Mesenchymal stem cell (in vitro differentiated cells and primary cell): ENCODE data around the gene AUTS2.

Source experiments
- DNase-seq: peaks from one replicate; pipeline ENCODE4 v3.0.0-alpha.2; 2013
- H2AFZ ChIP-seq: one replicate; pipeline ENCODE4 v1.6.1; 2013; ENCODE audit warnings: low read depth, mild to moderate bottlenecking, control low read depth, inconsistent platforms, low read length, moderate library complexity
- H2AK5ac ChIP-seq: 2 replicates; pipeline ENCODE4 v1.6.1; 2013; ENCODE audit warnings: low read length, moderate library complexity, mild to moderate bottlenecking, inconsistent platforms; ENCODE audit not compliant: severe bottlenecking
- H2BK120ac ChIP-seq: one replicate; pipeline ENCODE4 v1.6.1; 2013; ENCODE audit warnings: low read depth, mild to moderate bottlenecking, inconsistent platforms, low read length, moderate library complexity
- H2BK12ac ChIP-seq, 2 experiments: one replicate each; pipeline ENCODE4 v1.6.1; 2013; ENCODE audit warnings: inconsistent platforms in 2 of 2, low read length in 2 of 2, mild to moderate bottlenecking in 2 of 2, moderate library complexity in 2 of 2, control low read depth in 1 of 2
- H2BK15ac ChIP-seq: one replicate; pipeline ENCODE4 v1.6.1; 2013; ENCODE audit warnings: mild to moderate bottlenecking, low read depth, inconsistent platforms; ENCODE audit not compliant: poor library complexity, severe bottlenecking
- H2BK5ac ChIP-seq: 2 replicates; pipeline ENCODE4 v1.6.1; 2013; ENCODE audit warnings: low read depth, mild to moderate bottlenecking, low read length, control low read depth, inconsistent platforms; ENCODE audit not compliant: poor library complexity, severe bottlenecking
- H3K14ac ChIP-seq, 2 experiments: one replicate each; pipeline ENCODE4 v1.6.1; 2013; ENCODE audit warnings: inconsistent platforms in 2 of 2, low read length in 2 of 2, control low read depth in 1 of 2, mild to moderate bottlenecking in 1 of 2, moderate library complexity in 1 of 2
- H3K18ac ChIP-seq, 2 experiments: one replicate each; pipeline ENCODE4 v1.6.1; 2013; ENCODE audit warnings: inconsistent platforms in 2 of 2, low read length in 2 of 2, control low read depth in 1 of 2, low read depth in 1 of 2, mild to moderate bottlenecking in 1 of 2
- H3K23ac ChIP-seq, 2 experiments: one replicate each; pipeline ENCODE4 v1.6.1; 2013; ENCODE audit warnings: inconsistent platforms in 2 of 2, low read length in 2 of 2, mild to moderate bottlenecking in 2 of 2, moderate library complexity in 2 of 2, control low read depth in 1 of 2
- H3K27ac ChIP-seq: 2 replicates; pipeline ENCODE4 v1.5.1; 2013; ENCODE audit warnings: mild to moderate bottlenecking, moderate library complexity, low read length, control low read depth, inconsistent platforms; ENCODE audit not compliant: poor library complexity, severe bottlenecking
- H3K27me3 ChIP-seq, 2 experiments: 2 replicates each; pipeline versions ENCODE4 v1.6.1 to v1.7.0; 2013; ENCODE audit warnings: low read length in 2 of 2, mild to moderate bottlenecking in 2 of 2, moderate library complexity in 2 of 2, control low read depth in 1 of 2, inconsistent platforms in 1 of 2; ENCODE audit not compliant: control insufficient read depth in 1 of 2, insufficient read depth in 1 of 2
- H3K36me3 ChIP-seq, 2 experiments: 2 replicates each; pipeline versions ENCODE4 v1.6.1 to v1.7.0; 2013; ENCODE audit warnings: low read length in 2 of 2, control low read depth in 1 of 2, inconsistent platforms in 1 of 2, low read depth in 1 of 2, mild to moderate bottlenecking in 1 of 2; ENCODE audit not compliant: insufficient read depth in 2 of 2, control insufficient read depth in 1 of 2
- H3K4ac ChIP-seq, 2 experiments: one replicate each; pipeline ENCODE4 v1.6.1; 2013; ENCODE audit warnings: inconsistent platforms in 2 of 2, low read length in 2 of 2, mild to moderate bottlenecking in 2 of 2, moderate library complexity in 2 of 2, control low read depth in 1 of 2, low read depth in 1 of 2
- H3K4me1 ChIP-seq: 2 replicates; pipeline ENCODE4 v1.6.1; 2013; ENCODE audit warnings: low read depth, low read length, control low read depth; ENCODE audit not compliant: control insufficient read depth, insufficient read depth
- H3K4me2 ChIP-seq: 2 replicates; pipeline ENCODE4 v1.6.1; 2013; ENCODE audit warnings: low read length, mild to moderate bottlenecking, inconsistent platforms; ENCODE audit not compliant: poor library complexity, severe bottlenecking
- H3K4me3 ChIP-seq, 2 experiments: 2 replicates each; pipeline versions ENCODE4 v1.5.1 to v1.7.0; 2013; ENCODE audit warnings: low read length in 2 of 2, mild to moderate bottlenecking in 2 of 2, control low read depth in 1 of 2, low read depth in 1 of 2; ENCODE audit not compliant: insufficient read depth in 1 of 2
- H3K79me1 ChIP-seq: replicated peaks from 2 replicates; pipeline ENCODE4 v1.6.1; 2013; ENCODE audit warnings: mild to moderate bottlenecking, control low read depth, low read length, inconsistent platforms; ENCODE audit not compliant: poor library complexity, severe bottlenecking
- H3K9ac ChIP-seq: 2 replicates; pipeline ENCODE4 v1.7.0; 2013; ENCODE audit warnings: mild to moderate bottlenecking, low read length, moderate library complexity
- H3K9me3 ChIP-seq: 2 replicates; pipeline ENCODE4 v1.7.0; 2013; ENCODE audit warnings: mild to moderate bottlenecking, low read length; ENCODE audit not compliant: control insufficient read depth
- H4K8ac ChIP-seq: one replicate; pipeline ENCODE4 v1.6.1; 2013; ENCODE audit warnings: inconsistent platforms, mild to moderate bottlenecking, low read length, moderate library complexity
- H4K91ac ChIP-seq: one replicate; pipeline ENCODE4 v1.6.1; 2013; ENCODE audit warnings: mild to moderate bottlenecking, low read length, inconsistent platforms
- WGBS: methylation state at CpG from one replicate; pipeline ENCODE4 v1.1.7; 2013; ENCODE audit warnings: mixed read lengths; 5-methylcytosine and 5-hydroxymethylcytosine counted together

AUTS2 gene

DNA sequence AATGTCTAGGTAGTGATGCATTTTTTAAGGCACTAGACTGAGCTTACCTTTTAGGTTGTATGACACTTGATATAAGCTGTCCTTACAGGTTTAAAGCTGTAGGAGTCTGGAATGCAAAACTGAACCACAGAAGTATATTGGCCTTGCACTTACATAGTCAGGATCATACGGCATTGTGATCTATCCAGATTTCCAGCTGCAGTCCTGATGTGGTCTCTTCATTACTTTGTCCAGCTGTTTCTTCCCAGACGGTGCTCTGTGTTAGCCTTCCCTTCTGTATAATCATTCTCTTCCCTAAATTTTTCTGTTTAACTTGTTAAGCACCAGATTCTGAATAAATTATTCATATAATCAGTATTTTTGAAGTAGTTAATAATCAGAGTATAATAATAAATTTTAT is 67.1 kb downstream of the AUTS2 start:
- no peak overlapping the region for H3K27ac ChIP-seq
- no peak overlapping the region for H3K18ac ChIP-seq
- no peak overlapping the region for H3K4me2 ChIP-seq
- no peak overlapping the region for H3K4ac ChIP-seq
- H3K27me3 ChIP-seq: no peaks in the 10 kb centered on the region
- H3K36me3 ChIP-seq: no peaks in the 10 kb centered on the region
- H3K4me1 ChIP-seq: no peaks in the 10 kb centered on the region
- WGBS: 86% methylated on average over 1 of the region's 2 CpGs
- no peak overlapping the region for H2BK15ac ChIP-seq
- DNase-seq: no peak
- no peak overlapping the region for H2AK5ac ChIP-seq
- no peak overlapping the region for H3K14ac ChIP-seq
- H2BK120ac ChIP-seq: no peak overlapping the region
- H2BK12ac ChIP-seq: no peak overlapping the region
- H2AFZ ChIP-seq: no peak overlapping the region
- no peak overlapping the region for H2BK5ac ChIP-seq
- H4K91ac ChIP-seq: no peak overlapping the region
- H3K9me3 ChIP-seq: no peaks in the 10 kb centered on the region
- H4K8ac ChIP-seq: no peak overlapping the region
- no peak overlapping the region for H3K9ac ChIP-seq
- H3K79me1 ChIP-seq: peaks cover 30% of the 10 kb centered on the region
- no peak overlapping the region for H3K23ac ChIP-seq
- H3K4me3 ChIP-seq: no peak overlapping the region

DNA sequence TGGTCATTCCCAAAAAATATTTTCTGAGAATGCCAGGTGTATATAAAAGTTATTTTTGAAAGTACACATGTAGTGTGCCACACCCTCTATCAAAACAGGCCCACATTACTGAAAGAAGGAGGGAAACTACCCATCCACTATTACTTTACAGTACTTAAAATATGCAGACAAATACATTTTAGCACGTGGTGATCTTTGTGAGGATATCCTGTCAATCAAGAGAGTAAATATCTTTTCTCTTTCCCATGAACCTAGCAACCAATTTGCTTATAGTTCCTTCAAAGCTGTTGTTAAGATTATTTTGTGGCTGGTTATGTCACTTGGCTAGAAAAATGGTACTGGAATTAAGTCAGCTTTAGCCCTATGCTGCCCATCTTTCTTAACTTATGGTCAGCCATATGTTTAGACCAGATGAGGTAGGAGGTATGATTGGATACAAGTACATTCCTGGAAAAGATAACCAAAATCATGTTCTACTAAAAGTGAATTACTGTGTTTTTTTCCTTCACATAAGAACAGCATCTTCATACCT is 70.1 kb downstream of the AUTS2 start:
- H3K4me3 ChIP-seq: no peak overlapping the region
- H3K4me1 ChIP-seq: no peaks in the 10 kb centered on the region
- peaks cover 28% of the 10 kb centered on the region for H3K79me1 ChIP-seq
- H3K14ac ChIP-seq: no peak overlapping the region
- no peak overlapping the region for H2BK120ac ChIP-seq
- no peak overlapping the region for H4K8ac ChIP-seq
- H3K18ac ChIP-seq: no peak overlapping the region
- no peaks in the 10 kb centered on the region for H3K27me3 ChIP-seq
- no peak overlapping the region for H3K4me2 ChIP-seq
- no peak overlapping the region for H3K4ac ChIP-seq
- H3K9me3 ChIP-seq: no peaks in the 10 kb centered on the region
- no peak overlapping the region for H2AFZ ChIP-seq
- no peak overlapping the region for H2BK5ac ChIP-seq
- no peak overlapping the region for H2BK15ac ChIP-seq
- no peaks in the 10 kb centered on the region for H3K36me3 ChIP-seq
- no peak overlapping the region for H4K91ac ChIP-seq
- no peak overlapping the region for H3K23ac ChIP-seq
- WGBS: no CpG with 5 or more reads among the region's 1 CpG
- no peak overlapping the region for H2AK5ac ChIP-seq
- DNase-seq: no peak
- H2BK12ac ChIP-seq: no peak overlapping the region
- no peak overlapping the region for H3K9ac ChIP-seq
- H3K27ac ChIP-seq: no peak overlapping the region

DNA sequence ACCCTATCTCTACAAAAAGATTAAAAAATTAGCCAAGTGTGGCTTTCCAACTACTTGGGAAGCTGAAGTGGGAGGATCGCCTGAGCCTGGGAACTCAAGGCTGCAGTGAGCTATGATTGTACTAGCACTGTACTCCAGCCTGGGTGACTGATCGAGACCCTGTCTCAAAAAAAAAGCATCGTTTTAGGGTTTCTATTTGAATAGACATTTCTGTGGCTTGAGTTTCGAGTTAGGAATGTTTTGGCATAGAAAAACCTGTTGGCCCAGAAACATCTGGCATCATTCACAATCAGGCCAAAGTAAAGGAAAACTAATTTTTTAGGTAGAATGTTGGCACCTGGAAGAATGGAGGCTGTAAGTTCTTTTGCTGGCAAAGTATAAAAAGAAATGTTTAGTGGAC is 72.4 kb downstream of the AUTS2 start:
- H3K4ac ChIP-seq: no peak overlapping the region
- no peak overlapping the region for H3K4me3 ChIP-seq
- H3K9me3 ChIP-seq: no peaks in the 10 kb centered on the region
- H3K9ac ChIP-seq: no peak overlapping the region
- H3K27ac ChIP-seq: no peak overlapping the region
- H2AFZ ChIP-seq: no peak overlapping the region
- H3K79me1 ChIP-seq: peaks cover 26% of the 10 kb centered on the region
- H2BK12ac ChIP-seq: no peak overlapping the region
- H2BK15ac ChIP-seq: no peak overlapping the region
- WGBS: 75% methylated on average over 4 of the region's 4 CpGs
- no peak overlapping the region for H4K8ac ChIP-seq
- H3K27me3 ChIP-seq: no peaks in the 10 kb centered on the region
- DNase-seq: no peak
- H4K91ac ChIP-seq: no peak overlapping the region
- no peaks in the 10 kb centered on the region for H3K4me1 ChIP-seq
- H3K36me3 ChIP-seq: no peaks in the 10 kb centered on the region
- H2BK120ac ChIP-seq: no peak overlapping the region
- H3K18ac ChIP-seq: no peak overlapping the region
- H2BK5ac ChIP-seq: no peak overlapping the region
- no peak overlapping the region for H3K23ac ChIP-seq
- H2AK5ac ChIP-seq: no peak overlapping the region
- no peak overlapping the region for H3K14ac ChIP-seq
- H3K4me2 ChIP-seq: no peak overlapping the region

DNA sequence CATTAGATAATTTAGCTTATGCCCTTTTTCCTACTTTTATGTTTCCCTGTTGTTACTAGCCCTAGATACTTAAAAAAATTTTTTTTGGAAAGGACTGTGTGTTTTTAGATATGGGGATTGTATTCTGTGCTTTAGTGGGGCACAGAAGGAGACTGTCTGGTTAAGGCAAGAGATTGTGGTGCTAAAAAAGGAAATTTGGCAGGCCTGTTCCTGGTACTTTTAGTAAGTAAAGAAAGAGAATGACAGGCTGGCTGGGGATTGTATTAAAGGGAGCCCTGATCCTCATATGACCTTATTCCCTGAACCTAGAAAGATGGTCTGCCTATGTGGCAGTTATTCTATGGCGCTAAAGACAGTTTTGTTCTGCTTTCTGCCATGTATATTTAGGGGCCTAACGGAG is 74.8 kb downstream of the AUTS2 start:
- H3K4me2 ChIP-seq: no peak overlapping the region
- no peak overlapping the region for H4K8ac ChIP-seq
- H2BK15ac ChIP-seq: no peak overlapping the region
- WGBS: 85% methylated on average over 2 of the region's 2 CpGs
- H4K91ac ChIP-seq: no peak overlapping the region
- no peak overlapping the region for H3K23ac ChIP-seq
- DNase-seq: no peak
- H3K27ac ChIP-seq: no peak overlapping the region
- H3K9ac ChIP-seq: no peak overlapping the region
- no peaks in the 10 kb centered on the region for H3K36me3 ChIP-seq
- no peaks in the 10 kb centered on the region for H3K27me3 ChIP-seq
- H3K14ac ChIP-seq: no peak overlapping the region
- H2BK5ac ChIP-seq: no peak overlapping the region
- no peak overlapping the region for H2AK5ac ChIP-seq
- H3K18ac ChIP-seq: no peak overlapping the region
- H2BK120ac ChIP-seq: no peak overlapping the region
- H2BK12ac ChIP-seq: no peak overlapping the region
- H3K79me1 ChIP-seq: peaks cover 21% of the 10 kb centered on the region
- H3K4me3 ChIP-seq: no peak overlapping the region
- H3K9me3 ChIP-seq: no peaks in the 10 kb centered on the region
- H2AFZ ChIP-seq: no peak overlapping the region
- H3K4ac ChIP-seq: no peak overlapping the region
- H3K4me1 ChIP-seq: no peaks in the 10 kb centered on the region
